Right renal cortex interstitium (tissue), 3 donors: Measurements from ENCODE around the gene CARD11. TPM values are rescaled to one million over a fixed set of nuclear protein-coding genes. Genes with fewer than 3 reads are reported as not detected.

ENCODE experiments used
- DNase-seq, 3 donors: peaks; one replicate each; pipeline ENCODE4 v3.0.0-alpha.2; 2013; ENCODE audit warnings: low read depth in 3 of 3, low spot score in 2 of 3
- polyA plus RNA-seq, 3 donors: library from polyadenylated mRNA; unstranded; fragments of 120-200 nt; gene quantifications; one replicate each; pipeline ENCODE4 v1.2.1, GENCODE V29; 2013; ENCODE audit not compliant: insufficient read length in 3 of 3

CARD11 gene
- polyA plus RNA-seq, 3 donors: 0.57 to 1.7 (median 1.1) TPM

- DNase-seq: no peak
Measured at GRCh38 chr7:2883101-2883500, 160.6 kb downstream of the CARD11 start.

DNA sequence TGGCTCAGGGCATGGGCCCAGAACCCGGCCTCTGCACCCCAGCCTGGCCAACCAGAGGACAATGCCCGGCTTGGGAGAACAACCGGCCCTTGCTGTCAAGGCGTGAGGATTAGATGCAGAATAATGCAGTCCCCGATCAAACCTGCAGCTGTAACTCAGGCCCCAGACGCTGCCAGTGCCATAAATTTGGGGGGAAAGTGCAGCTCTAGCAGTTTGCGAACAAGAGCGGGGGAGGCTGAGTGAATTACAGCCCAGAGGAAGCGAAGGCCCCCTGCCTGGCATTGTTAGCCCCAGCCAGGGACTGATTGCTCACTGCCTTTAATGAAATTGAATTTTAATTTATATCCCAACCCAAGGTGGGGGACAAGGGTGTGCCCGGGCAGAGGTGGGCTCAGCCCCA is 161.6 kb downstream of the CARD11 start:
- DNase-seq: no peak

GRCh38 chr7:2880874-2881533 is 162.7 kb downstream of the CARD11 start:
- no peak for DNase-seq

- DNase-seq: no peak
Measured at GRCh38 chr7:2880051-2880450, 163.6 kb downstream of the CARD11 start.

DNA sequence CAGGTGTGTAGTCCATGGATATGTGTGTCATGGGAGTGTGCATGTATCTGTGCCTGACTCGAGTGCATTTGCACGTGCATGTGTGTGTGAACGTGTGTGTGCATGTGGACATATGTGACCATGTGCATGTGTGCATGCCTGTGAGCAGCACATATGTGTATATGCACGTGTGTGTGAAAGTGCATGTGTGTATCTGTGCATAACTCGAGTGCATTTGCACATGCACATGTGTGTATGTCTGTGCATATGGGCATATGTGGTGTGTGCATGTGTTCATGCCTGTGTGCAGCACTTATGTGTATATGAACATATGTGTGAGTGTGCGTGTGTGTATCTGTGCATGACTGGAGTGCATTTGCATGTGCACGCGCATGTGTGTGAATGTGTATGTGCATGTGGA is 164.3 kb downstream of the CARD11 start:
- DNase-seq: no peak

- DNase-seq: no peak
Measured at GRCh38 chr7:2878306-2878705, 165.4 kb downstream of the CARD11 start.

DNA sequence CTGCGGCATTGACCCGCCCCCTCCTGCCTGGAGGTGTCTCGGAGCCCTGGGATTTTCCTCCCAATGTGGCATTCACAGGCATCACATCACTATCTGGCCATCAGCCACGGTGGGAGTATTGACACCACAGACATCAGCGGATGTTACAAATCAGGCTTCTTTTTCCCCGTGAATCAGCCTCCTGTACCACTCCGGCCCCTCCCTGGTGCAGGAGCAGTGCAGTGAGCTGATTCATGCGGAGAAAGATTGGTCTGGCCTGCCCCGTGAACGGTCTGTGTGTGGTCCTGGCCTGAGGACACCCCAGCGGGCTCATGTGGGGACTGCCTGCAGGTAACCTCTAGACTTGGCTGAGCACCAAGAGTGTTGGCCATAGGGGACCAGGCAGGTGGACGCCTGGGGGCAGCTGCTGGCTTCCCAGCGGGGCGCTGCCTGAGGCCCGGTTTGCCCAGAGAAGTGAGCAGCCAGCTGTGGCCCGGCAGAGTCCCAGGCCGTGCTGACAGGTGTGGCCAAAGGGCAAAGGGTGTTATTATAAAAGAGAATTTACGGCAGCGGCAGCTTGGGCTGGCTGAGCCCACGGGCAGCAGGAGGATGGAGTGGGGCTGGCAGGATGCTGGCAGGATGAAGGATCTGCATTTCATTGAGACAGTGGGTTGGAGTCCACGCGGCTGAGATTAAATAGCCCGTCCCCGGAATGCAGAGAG is 167.5 kb downstream of the CARD11 start:
- DNase-seq: no peak

- DNase-seq: no peak
Measured at GRCh38 chr7:2873686-2874551, 169.7 kb downstream of the CARD11 start.

DNA sequence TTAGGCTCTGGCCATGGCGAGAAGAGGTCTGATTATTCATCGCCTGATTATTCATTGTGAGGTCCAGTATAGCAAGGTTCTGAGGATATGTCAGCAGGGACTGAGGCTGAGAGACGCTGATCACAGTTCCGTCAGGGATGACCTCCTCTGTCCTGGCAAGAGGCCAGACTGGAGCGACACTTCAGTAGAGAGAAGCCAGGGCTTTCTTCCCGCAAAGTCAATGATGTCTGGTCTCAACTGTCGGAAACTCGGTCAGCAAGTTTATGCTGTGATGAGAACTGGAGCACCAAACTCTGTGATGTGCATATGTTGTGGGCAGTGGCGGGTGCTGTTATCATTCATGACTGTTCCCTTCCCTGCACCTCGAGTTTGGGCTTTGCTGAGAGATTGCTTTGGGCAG is 170.5 kb downstream of the CARD11 start:
- no peak for DNase-seq

DNA sequence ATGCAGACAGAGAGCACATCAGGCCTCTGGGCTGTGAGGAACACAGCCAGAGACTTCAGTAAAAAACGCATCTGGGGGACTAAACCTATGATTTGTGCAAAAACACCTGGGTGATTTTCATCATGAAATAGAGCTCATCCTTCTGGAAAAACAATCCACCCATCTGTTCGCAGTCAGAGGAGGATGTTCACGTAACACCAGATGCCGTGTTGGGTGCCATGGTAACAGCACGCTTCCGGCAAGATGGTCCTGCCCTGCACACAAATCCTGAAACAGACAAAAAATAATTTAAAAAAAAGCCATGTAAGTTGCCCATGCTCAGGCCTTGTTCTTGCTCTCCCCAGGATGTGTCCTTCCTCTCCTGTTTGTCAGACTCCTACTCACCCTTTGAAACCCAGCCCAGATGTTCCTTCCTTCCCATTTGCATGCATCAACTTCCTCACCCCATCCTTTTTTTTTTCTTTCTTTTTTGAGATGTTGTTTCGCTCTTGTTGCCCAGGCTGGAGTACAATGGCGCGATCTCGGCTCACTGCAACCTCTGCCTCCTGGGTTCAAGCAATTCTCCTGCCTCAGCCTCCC is 171.3 kb downstream of the CARD11 start:
- DNase-seq: no peak

GRCh38 chr7:2870471-2870931 is 173.2 kb downstream of the CARD11 start:
- no peak for DNase-seq

GRCh38 chr7:2869981-2870380 is 173.7 kb downstream of the CARD11 start:
- no peak for DNase-seq

DNA sequence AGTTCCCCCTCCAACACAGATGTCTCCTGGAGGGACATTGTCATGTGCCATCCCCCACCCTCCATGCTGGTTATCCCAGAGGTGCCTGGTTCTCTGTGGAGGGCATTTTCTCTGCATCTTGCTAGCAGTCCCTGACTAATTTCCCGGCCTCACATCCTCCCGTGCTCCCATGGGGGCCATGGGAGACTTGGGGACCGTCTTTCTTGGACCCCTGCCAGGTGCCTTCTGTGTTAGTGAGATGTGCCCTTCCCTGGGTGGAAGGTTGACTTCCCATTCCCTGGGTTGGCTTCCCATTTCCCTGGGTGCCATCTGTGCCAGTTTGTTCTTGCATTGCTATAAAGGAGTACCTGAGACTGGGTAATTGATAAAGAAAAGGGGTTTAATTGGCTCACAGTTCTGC is 177.1 kb downstream of the CARD11 start:
- no peak for DNase-seq

DNA sequence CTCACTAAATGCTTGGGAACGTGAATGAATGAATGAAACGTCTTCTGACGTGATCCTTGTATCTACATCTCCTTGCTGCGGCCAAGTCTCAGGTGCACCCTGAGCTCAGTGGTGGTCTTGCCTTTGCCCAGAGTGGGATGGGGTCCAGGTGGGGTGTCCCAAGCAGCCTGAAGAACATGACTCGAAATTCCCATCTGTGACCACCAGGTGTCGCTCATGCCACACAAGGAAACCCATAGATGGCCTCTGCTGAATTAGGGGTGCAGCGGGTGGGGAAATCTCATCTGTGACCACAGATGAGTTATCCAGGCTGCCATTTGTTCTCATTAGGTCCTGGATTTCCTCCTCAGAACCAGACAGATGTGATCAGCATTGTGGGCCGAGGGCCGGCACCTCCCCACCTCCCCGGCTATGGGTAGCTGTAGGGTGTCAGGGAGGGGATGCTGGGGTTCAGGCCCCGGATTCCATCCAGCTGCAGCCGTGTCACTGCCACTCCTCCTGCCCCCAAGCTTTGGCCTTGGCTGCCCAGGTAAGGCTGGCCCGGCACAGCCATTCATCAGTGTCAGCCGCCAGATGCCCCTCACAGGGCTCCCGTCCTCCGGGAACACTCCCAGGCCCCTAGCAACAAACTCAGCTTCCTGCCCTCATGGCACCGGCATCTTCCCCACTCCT is 178.5 kb downstream of the CARD11 start:
- peak in 1 of 3 donors; percentile 52 for DNase-seq

DNA sequence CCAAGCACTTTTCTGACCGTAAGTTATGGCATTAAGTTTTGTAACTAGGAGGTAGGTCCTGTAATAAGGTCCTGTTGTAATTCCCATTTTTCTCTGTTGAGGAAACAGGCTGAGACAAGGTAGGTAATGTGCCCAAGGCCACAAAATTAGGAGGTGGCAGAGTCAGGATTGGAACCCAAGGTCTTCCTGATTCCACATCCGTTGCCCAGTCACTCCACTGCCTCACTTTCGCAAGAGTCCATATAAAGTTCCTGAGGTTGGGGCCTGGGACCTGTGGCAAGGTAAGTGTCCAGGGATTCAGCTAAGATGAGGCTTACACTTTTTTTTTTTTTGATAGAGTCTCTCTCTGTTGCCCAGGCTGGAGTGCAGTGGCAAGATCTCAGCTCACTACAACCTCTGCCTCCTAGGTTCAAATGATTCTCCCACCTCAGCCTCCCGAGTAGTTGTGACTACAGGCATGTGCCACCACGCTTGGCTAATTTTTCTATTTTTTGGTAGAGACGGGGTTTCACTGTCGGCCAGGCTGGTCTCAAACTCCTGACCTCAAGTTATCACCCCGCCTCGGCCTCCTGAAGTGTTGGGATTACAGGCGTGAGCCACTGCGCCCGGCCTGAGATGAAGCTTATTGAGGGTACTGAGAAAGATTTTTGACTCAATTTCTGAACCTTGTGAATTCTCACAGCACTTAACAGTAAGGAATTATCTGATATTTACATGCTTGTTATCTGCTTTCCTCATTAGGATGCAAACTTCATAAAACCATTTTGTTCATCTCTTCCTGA is 179.3 kb downstream of the CARD11 start:
- DNase-seq: no peak

- DNase-seq: no peak
Measured at GRCh38 chr7:2863461-2864066, 180.1 kb downstream of the CARD11 start.

GRCh38 chr7:2862831-2863361 is 180.8 kb downstream of the CARD11 start:
- DNase-seq: no peak

GRCh38 chr7:2861509-2861908 is 182.2 kb downstream of the CARD11 start:
- no peak for DNase-seq

GRCh38 chr7:2860627-2861133 is 183.0 kb downstream of the CARD11 start:
- no peak for DNase-seq
